OCI-LY1 (cell line): Measurements from ENCODE around the gene AFM.

ENCODE experiments used
- H2AFZ ChIP-seq: fragments of 200-600 bp; sonication (generic), shearing (Covaris generic); 2 replicates; pipeline ENCODE4 v1.6.0; 2014; ENCODE audit warnings: antibody characterized with exemption, mild to moderate bottlenecking, low read length
- H3F3A ChIP-seq: fragments of 200-600 bp; sonication (generic), shearing (Covaris generic); 2 replicates; pipeline ENCODE4 v1.6.0; 2014; ENCODE audit warnings: mild to moderate bottlenecking, antibody characterized with exemption, low read length, moderate library complexity; ENCODE audit not compliant: insufficient read depth
- H3K27ac ChIP-seq: fragments of 200-600 bp; sonication (generic); 2 replicates; pipeline ENCODE4 v1.5.1; 2014; ENCODE audit warnings: low read length, mixed run types, mild to moderate bottlenecking, low read depth; ENCODE audit not compliant: poor library complexity, severe bottlenecking
- H3K27me3 ChIP-seq: fragments of 200-600 bp; sonication (generic); 2 replicates; pipeline ENCODE4 v1.6.0; 2014; ENCODE audit warnings: antibody characterized with exemption, mild to moderate bottlenecking, low read length, moderate library complexity; ENCODE audit not compliant: insufficient read depth
- H3K36me3 ChIP-seq: fragments of 200-600 bp; sonication (generic); 2 replicates; pipeline ENCODE4 v1.6.1; 2014; ENCODE audit warnings: mild to moderate bottlenecking, antibody characterized with exemption, low read length, moderate library complexity, mixed read lengths; ENCODE audit not compliant: insufficient read depth
- H3K4me1 ChIP-seq: fragments of 200-600 bp; sonication (generic); 2 replicates; pipeline ENCODE4 v1.5.1; 2014; ENCODE audit warnings: mild to moderate bottlenecking, low read length, moderate library complexity; ENCODE audit not compliant: insufficient read depth, severe bottlenecking
- H3K4me2 ChIP-seq: fragments of 200-600 bp; sonication (generic), shearing (Covaris generic); 2 replicates; pipeline ENCODE4 v1.6.1; 2014; ENCODE audit warnings: low read length
- H3K4me3 ChIP-seq: fragments of 200-600 bp; sonication (generic); 2 replicates; pipeline ENCODE4 v1.5.1; 2014; ENCODE audit warnings: low read length, low read depth, mild to moderate bottlenecking, mixed read lengths; ENCODE audit not compliant: poor library complexity, severe bottlenecking
- H3K79me2 ChIP-seq: fragments of 200-600 bp; shearing (Covaris generic); 2 replicates; pipeline ENCODE4 v1.6.1; 2016; ENCODE audit warnings: mixed run types, low read length, mixed read lengths; ENCODE audit not compliant: insufficient read depth
- H3K9ac ChIP-seq: fragments of 200-600 bp; sonication (generic), shearing (Covaris generic); 2 replicates; pipeline ENCODE4 v1.6.1; 2014; ENCODE audit warnings: mild to moderate bottlenecking, low read length, mixed read lengths
- H3K9me2 ChIP-seq: fragments of 200-600 bp; sonication (generic), shearing (Covaris generic); 2 replicates; pipeline ENCODE4 v1.6.1; 2014; ENCODE audit warnings: low read depth, mild to moderate bottlenecking, low read length, mixed read lengths
- H3K9me3 ChIP-seq: fragments of 200-600 bp; shearing (Covaris generic); 2 replicates; pipeline ENCODE4 v1.6.1; 2014; ENCODE audit warnings: low read length, mixed read lengths
- H4K20me1 ChIP-seq: fragments of 200-600 bp; sonication (generic), shearing (Covaris generic); 2 replicates; pipeline ENCODE4 v1.6.0; 2016; ENCODE audit warnings: mild to moderate bottlenecking, low read length; ENCODE audit not compliant: insufficient read depth
- EZH2 ChIP-seq: fragments of 200-600 bp; sonication (generic), shearing (Covaris generic); IDR thresholded peaks from 2 replicates; pipeline ENCODE4 v1.8.0; 2017; ENCODE audit warnings: borderline replicate concordance, mixed run types, mild to moderate bottlenecking, antibody characterized with exemption, low read length, moderate library complexity, mixed read lengths
- TF ChIP-seq, protein P1 (sequence below): fragments of 200-600 bp; sonication (generic), shearing (Covaris generic); IDR thresholded peaks from 2 replicates; pipeline ENCODE4 v1.5.1; 2017; ENCODE audit warnings: mild to moderate bottlenecking, antibody characterized with exemption, low read length, moderate library complexity, mixed read lengths

Gene AFM

DNA sequence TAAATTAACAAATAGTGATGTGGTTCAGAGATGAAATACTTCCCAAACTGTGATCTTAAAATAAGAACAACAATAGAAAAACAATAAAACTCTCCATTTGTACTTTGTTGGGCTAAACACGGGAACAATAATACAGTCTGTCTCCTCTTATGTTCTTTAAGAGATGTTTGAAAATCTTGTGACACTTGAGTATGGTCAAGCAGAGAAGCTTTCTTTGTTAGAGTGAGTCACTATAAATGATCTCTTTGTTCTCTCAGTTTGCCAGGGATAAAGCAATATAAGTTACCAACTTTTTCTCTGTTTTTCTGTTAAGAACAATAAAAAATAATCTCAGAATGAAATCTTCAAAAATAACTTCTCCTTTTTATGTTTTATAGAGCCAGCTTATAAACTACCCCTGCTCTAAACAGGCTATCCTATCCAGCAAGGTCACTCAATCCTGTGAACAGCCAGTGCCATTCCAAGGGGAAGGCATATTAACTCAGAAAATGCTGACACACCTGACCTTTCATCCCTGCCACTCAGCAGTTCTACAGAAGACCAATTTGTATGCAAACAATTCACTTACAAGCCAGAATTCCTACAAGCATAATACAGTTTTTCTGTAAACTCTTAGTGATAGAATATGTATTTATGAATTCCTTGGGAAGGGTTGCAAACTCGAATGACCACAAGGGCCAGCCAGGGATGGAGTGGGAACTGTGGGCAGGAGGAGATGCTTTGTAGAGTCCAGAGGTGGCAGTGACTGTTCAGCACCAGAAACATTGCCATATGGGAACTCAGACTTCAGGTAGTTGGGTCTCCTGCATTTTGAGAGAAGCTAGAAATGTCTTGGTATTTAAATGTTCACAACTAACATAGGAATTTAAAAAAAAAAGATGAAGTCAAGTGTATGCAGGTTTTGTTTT, 52.2 kb downstream of the AFM start:
- Histone ChIP-seq H4K20me1 (no peaks in the 10 kb centered on the region), H3K36me3 (no peaks in the 10 kb centered on the region), H3K79me2 (no peaks in the 10 kb centered on the region), H2AFZ (no peak overlapping the region), H3K27ac (no peak overlapping the region), H3K9me2 (no peaks in the 10 kb centered on the region), H3K9ac (no peak overlapping the region), H3F3A (no peaks in the 10 kb centered on the region), H3K4me2 (no peak overlapping the region), H3K4me1 (no peaks in the 10 kb centered on the region), H3K9me3 (no peaks in the 10 kb centered on the region), H3K27me3 (no peaks in the 10 kb centered on the region), H3K4me3 (no peak overlapping the region)
- TF ChIP-seq, protein P1, sequence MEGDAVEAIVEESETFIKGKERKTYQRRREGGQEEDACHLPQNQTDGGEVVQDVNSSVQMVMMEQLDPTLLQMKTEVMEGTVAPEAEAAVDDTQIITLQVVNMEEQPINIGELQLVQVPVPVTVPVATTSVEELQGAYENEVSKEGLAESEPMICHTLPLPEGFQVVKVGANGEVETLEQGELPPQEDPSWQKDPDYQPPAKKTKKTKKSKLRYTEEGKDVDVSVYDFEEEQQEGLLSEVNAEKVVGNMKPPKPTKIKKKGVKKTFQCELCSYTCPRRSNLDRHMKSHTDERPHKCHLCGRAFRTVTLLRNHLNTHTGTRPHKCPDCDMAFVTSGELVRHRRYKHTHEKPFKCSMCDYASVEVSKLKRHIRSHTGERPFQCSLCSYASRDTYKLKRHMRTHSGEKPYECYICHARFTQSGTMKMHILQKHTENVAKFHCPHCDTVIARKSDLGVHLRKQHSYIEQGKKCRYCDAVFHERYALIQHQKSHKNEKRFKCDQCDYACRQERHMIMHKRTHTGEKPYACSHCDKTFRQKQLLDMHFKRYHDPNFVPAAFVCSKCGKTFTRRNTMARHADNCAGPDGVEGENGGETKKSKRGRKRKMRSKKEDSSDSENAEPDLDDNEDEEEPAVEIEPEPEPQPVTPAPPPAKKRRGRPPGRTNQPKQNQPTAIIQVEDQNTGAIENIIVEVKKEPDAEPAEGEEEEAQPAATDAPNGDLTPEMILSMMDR, result no peak
- TF ChIP-seq EZH2, result no peak

GRCh38 chr4:73538162-73538561, 56.6 kb downstream of the AFM start:
- Histone ChIP-seq H3K27me3 (no peaks in the 10 kb centered on the region), H4K20me1 (no peaks in the 10 kb centered on the region), H3K9me2 (no peaks in the 10 kb centered on the region), H3K27ac (no peak overlapping the region), H3F3A (no peaks in the 10 kb centered on the region), H3K36me3 (no peaks in the 10 kb centered on the region), H3K9ac (no peak overlapping the region), H3K79me2 (no peaks in the 10 kb centered on the region), H2AFZ (no peak overlapping the region), H3K4me2 (no peak overlapping the region), H3K9me3 (no peaks in the 10 kb centered on the region), H3K4me3 (no peak overlapping the region), H3K4me1 (no peaks in the 10 kb centered on the region)
- TF ChIP-seq, protein P1, result no peak
- no peak for TF ChIP-seq EZH2

- no peak for TF ChIP-seq EZH2
- TF ChIP-seq, protein P1, result no peak
- Histone ChIP-seq H3K36me3 (no peaks in the 10 kb centered on the region), H4K20me1 (no peaks in the 10 kb centered on the region), H3K27ac (no peak overlapping the region), H3K4me1 (no peaks in the 10 kb centered on the region), H3K4me2 (no peak overlapping the region), H3K9ac (no peak overlapping the region), H3K9me3 (no peaks in the 10 kb centered on the region), H3K9me2 (no peaks in the 10 kb centered on the region), H3K4me3 (no peak overlapping the region), H3K27me3 (no peaks in the 10 kb centered on the region), H3K79me2 (no peaks in the 10 kb centered on the region), H2AFZ (no peak overlapping the region), H3F3A (no peaks in the 10 kb centered on the region)
These were observed 57.8 kb downstream of the AFM start for GRCh38 chr4:73539386-73539785.
